Right hindlimb (tissue), 1 donor: Measurements from ENCODE around the gene LAMP2.
"Not testable (repeated sequence)": the region's sequence is repeated elsewhere in the genome, so short reads cannot be mapped to it uniquely, and the experiment has no call there.

Experiments used
- DNase-seq: peaks from one replicate; pipeline ENCODE4 v3.0.0-alpha.2; 2018

Gene LAMP2

DNA sequence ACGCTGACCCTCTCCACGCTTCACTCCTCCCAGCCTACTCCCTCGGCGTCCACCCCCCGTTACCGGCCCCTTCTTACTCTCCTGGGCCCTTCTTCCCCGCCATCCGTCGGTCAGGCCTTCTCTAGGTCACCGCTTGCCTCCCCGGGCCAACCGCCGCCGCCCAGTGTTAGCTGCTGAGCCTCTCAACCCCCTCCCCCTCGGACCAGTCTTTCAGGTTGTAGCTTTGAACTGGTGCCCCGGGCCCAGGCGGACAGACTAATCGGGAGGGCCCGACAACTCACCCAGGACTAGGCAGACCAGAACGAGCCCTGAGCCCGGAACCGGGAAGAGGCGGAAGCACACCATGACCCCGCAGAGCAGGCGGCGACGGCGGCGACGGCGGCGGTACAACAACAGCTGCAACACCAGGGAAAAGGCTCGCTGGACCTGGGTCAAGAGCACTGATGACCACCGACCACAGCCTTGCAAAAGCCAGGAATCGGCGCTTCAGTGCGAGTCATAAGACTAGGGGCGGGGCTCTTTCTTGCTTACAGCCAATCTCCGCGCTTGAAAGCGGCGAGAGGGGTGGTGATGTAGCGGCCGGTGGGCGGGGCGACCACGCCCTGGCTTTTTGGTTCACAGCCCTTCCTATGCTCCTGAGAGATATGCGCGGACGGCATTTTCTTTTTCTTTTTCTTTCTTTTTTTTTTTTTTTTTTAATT lies at the start of gene LAMP2:
Gene LAMP2, minus strand, starts transcription at position 472 of the 701 bp plus-strand sequence. Its CDS starts 127 bp downstream, at position 345.
- peak; percentile 91 for DNase-seq

DNA sequence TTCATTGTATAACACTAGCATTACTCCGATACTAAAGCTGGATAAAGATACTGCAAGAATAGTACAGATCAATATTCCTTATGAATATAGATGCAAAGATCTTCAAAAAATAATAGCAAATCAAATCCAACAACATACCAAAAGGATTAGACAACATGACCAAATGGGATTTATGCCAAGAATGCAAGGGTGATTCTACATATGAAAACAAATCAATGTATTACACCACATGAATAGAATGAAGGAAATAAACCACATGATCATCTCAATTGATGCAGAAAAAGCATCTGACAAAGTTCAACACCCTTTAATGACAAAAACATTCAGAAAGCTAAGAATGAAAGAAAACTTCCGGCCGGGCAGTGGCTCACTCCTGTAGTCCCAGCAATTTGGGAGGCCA lies 48.8 kb upstream of the LAMP2 start:
- no peak for DNase-seq

DNA sequence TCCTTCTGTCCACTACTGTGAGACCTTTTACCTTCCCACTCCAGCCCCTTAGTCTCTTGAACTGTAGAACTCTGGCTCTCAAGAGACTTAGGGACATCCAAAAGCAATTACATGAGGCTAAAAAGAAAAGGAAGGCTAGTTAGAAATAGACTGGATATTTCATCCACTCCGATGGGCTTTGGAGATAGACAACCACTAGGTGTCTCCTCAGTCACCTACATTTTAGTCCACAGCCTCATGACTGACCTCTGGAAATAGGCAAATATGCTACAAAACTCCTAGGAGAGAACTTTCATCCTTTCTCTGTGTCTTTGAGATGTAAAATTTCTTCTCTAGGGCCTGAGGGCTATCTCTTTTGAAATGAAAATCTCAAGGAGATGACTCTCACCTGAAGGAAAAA lies 45.1 kb upstream of the LAMP2 start:
- DNase-seq, result no peak

DNA sequence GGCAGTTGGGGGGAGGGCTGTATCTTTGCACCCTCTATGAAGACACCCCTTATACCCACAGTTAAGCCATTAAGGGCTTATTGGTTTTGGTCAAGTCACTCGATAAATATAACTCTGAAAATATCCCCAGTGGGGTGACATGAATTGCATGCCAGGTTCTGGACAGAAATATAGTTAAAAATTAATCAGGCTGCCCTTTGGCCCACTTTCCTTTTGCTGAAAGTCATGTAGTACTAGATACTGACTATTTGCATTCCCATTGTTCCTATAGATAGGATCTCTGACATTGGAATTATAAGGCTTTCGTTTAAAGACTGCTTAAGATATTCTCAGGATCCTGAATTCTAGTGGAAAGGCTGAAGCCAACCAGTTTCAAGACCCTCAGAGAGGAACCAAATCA lies 43.5 kb upstream of the LAMP2 start:
- DNase-seq, result no peak

DNA sequence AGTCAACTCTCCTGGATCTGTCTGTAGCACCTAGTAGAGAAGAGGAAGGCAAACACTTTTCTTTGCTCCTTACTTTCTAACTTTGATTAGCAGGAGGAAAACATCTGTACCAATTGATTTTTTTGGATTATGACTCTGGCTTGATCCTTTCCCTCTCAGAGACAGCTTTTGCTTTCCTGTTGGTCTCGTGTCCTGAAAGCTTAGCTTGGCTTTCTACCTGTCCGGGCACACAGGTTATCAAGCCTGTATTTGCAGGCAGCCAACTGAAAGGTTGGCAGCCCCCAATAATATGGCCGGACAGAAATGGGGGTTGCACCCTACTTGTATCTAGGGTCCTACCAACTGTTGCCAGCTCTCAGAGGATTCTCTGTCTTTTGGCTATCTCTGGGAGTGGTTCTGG lies 43.1 kb upstream of the LAMP2 start:
- no peak for DNase-seq

DNA sequence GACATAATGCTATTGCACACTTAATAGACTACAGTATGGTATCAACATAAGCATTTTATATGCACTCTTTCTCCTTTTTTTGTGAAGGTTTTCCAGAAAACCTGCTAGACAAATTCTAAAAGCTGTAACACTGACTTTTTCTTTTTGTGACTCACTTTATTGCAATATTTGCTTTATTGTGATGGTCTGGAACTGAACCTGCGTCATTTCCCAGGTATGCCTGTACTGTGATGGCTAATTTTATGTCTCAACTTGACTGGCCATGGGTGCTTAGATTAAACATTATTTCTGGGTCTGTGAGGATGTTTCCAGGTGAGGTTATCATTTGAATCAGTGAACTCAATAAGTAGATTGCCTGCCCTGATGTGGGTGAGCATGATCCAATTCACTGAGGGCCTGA lies 35.5 kb upstream of the LAMP2 start:
- DNase-seq, result no peak

DNA sequence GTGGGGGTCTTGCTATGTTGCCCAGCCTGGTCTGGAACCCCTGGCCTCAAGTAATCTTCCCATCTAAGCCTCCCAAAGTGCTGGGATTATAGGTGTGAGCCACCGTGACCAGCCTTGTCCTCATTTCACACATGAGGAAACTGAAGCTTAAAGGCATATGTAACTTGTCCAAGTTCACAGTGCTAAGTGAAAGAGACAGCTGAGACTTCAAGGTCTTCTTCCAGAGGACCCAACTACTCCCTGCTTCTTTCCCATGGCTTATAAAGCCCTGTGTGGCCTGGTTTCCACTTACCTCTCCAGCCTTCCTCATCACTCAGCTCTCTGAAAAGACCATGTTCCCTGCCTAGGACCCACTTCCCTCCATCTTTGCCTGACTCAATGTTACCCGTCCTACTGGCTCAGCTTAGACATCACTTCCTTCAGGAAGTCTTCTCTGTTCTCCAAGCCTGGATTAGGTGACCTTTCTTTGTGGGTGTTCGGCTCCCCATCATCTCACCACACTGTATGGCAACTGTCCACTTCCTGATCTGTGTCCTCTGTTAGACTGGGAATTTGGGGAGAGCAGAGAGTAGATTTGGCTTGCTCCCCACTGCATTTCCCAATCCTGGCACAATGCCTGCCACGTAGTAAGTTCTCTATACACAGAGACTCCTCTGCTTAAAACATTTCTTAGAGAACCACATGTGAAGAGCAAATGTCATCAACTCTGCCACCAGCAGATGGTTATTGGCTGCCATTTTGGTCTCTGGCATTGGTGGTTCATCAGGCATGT lies 30.4 kb upstream of the LAMP2 start:
- no peak for DNase-seq

DNA sequence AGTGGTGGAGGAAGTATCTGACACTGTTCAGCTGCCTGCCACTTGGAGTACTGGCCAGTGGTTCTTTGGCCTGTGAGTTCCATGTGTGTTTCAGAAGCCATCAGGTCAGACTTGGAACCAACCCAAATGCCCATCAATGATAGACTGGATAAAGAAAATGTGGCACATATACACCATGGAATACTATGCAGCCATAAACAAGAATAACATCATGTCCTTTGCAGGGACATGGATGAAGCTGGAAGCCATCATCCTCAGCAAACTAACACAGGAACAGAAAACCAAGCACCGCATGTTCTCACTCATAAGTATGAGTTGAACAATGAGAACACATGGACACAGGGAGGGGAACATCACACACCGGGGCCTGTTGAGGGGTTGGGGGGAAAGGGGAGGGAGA lies 21.0 kb upstream of the LAMP2 start:
- not testable (repeated sequence) for DNase-seq

DNA sequence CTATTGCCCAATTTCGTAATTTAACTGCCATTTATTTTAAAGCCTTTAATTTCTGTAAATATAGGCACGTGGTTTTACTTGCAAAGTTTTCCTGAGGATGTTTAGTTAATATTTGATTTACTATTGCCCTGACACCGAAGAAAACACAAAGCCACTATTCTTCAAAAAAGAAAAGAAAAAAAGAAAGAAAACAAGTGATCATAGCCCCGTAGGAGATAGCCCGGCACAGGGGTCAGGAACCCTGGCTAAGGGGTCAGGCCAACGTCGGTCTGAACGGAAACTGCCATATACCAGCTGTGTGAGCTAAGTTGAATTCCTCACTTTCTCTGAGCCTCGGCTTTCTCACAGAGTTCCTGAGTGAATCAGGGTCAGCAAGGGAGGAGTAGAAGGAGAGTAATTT lies 17.7 kb upstream of the LAMP2 start:
- DNase-seq, result no peak

DNA sequence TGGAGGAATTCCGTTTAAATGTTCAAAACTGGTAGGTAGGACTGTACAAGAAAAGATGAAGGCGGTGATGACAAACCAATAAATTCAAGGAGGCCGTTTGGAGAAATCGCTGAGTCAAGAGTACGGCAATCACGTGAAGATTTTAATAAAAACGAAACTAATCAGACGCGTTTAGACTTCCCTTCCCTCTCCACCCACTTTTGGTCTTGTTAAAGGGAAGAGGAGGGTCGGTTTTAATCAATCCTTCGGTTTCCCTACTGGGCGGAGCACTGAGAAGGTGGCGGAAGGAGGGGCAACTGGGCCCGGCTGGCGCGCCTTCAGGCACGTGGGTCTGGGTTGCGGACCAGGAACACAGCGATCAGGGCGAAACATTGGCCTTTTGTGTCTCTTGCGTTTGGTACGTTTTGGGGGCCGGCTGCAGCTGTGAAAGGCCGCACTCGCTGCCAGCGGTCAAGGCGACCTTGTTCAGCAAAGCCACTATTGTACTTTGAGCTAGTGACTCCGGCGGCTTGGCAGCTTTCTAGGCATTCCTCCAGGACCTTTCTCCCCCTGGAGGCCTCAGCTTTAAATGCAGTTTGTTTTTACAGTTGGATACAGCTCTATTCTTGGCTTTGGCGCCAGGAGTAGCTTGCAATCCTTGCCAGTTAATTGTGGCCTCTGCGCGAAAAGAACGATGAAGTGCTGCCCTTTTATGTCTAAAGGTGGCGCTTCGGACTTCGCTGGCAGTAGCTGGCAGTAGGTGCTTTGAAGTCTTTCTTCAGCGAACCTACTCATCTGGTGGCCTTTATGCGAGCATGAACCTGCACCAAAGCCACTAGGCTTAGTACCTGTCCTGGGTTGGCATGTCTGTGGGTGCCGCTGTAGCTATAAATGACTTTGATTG lies 16.8 kb upstream of the LAMP2 start:
- DNase-seq, result peak; percentile 71

DNA sequence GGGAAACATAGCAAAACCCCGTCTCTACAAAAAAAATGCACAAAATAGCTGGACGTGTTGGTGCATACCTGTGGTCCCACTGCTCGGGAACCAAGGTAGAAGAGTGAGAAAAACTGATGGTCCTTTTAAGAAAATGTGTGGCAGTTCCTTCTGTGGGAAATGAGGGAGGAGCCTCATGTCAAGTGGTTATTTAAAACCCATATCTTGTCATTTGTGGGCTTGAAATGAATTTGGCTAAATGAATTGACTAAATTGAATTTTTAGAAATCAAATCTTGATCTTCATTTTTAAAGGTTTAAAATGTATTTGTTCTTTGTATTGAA lies 16.2 kb upstream of the LAMP2 start:
- DNase-seq, result no peak

DNA sequence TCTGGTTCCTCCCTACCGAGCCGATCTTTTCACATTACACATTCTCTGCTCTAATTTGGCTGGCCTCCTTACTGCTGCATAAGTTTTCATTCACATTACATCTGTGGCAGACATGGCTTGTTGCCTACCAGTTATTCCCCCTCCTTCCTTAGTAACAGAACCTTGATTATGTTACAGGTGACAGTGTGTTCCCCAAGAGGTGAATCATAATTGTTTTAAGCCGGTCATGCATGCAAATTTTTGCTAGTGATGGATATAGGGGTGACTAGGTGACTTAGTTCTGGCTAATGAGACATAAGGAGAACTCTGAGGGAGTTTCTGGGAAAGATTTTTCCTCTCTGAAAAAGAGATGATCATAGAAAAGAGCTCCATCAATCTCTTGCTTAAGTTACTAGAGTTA lies 8.4 kb upstream of the LAMP2 start:
- DNase-seq, result no peak

DNA sequence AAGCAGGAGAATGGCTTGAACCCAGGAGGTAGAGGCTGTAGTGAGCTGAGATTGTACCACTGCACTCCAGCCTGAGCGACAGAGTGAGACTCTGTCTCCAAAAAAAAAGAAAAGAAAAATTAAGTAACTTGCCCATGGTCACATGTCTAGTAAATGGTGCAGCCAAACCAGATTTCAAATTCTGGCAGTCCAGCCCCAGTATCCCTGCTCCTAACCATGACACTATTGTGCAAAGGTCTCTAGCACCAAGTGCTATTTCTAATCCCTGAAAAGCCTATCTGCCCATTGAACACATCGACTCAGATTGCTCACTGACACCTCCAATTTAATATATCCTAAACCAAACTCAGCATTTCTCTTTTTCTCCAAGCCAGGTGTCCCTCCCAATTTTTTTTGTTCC lies 7.6 kb upstream of the LAMP2 start:
- DNase-seq, result no peak

DNA sequence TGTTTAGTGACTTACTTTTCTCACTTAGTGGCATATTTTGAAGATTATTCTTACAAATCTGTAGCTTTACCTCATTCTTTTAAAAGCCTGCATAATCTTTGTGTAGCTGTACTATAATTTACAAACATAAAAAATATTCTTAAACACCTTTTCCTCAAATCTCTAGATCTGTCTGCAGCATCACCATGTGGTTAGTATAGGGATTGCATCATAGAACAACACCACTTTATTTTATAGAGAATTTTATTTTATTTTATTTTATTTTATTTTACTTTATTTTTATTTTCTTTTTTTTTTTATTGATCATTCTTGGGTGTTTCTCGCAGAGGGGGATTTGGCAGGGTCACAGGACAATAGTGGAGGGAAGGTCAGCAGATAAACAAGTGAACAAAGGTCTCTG lies 6.4 kb upstream of the LAMP2 start:
- DNase-seq, result not testable (repeated sequence)

DNA sequence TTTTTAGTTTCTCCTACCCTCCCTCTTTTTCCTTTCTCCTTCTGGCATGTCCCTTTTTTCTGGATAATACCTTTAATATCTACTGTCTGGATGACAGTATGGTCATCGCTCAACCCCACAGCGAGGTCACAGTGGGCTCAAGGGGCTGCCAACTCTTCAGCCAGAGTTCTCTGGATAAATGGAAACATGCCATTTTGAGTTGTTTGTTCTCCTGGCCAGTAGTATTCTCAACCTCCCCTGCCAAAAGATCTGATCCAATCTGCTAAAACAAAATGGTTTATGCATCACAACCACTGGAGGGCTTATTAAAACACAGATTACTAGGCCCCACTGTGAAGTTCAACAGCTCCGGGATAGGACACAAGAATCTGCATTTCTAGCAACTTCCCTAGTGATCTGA lies 5.0 kb upstream of the LAMP2 start:
- no peak for DNase-seq

DNA sequence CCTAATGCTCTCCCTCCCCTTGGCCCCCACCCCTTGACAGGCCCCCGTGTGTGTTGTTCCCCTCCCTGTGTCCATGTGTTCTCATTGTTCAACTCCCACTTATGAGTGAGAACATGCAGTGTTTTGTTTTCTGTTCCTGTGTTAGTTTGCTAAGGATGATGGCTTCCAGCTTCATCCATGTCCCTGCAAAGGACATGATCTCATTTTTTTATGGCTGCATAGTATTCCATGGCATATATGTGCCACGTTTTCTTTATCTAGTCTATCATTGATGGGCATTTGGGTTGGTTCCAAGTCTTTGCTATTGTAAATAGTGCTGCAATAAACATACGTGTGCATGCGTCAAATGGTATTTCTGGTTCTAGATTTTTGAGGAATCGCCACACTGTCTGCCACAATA lies 561 bp upstream of the LAMP2 start:
- not testable (repeated sequence) for DNase-seq

DNA sequence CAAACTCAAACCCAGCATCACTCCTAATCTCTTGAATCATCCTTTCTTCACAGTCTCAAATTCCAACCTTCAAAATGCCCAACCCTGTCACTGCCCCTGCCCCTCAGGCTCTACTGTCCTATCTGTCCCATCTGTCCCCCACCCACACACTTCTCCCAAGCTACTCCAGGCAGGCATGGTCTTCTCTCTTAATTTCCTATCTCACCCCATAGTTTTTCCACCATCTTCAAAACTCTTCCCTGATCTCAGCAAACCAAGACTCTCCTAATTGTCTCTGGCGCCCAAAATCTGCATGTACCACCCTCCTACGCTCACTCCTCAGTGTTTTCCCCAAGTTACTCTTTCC lies 644 bp downstream of the LAMP2 start:
- no peak for DNase-seq

DNA sequence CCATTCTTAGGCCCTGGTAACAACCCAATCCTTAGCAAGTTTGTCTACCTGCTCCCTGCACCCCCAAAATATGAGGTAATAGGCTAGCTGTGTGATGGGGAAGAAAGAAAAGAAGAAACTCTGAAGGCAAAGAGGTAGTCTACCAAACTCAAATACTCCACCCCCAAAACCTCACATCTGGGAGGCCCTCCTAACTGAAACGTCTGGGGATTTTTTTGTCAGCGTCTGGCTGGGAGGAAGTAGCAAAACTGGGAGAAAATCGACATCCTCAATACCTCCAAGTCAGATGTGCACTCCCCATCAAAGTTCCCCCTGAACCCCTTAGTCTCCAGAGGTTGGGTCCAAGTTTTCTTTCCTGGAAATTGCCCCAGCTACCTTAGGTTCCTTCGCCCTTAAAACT lies 1.0 kb downstream of the LAMP2 start:
- no peak for DNase-seq

DNA sequence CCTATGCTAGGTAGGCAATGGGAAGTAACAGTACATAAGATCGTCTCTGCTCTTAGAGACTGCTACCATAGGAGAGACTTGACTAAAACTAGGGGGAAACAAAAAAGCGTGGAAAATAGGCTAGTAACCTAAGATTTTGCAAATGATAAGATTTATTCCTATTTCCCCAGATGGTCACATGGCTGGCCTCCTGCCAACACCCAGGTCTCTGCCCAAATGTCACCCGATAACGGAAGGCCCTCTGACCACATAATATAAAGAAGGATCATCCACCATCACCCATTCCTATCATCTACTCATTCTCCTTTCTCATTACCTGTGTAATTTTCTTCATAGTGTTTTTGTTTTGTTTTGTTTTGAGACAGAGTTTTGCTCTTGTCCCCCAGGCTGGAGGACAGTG lies 4.7 kb downstream of the LAMP2 start:
- no peak for DNase-seq

DNA sequence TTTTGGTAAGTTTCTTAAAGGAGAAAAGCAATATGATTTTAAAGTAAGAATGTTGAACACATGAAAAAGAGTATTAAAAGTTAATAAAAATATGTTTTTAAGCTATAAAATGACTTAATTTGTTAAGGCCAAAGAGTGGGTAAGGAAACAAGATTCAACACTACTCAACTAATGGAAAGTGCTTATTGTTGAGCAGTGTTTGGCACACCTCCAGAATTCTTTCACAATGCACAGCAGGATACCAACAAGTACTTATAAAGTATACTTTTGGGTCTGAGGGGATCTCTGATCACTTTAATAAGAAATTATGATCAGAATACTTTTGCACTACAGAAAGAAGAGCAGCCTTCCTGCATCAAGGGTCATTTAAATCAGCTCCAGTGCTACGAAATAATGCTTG lies 5.9 kb downstream of the LAMP2 start:
- DNase-seq, result no peak

DNA sequence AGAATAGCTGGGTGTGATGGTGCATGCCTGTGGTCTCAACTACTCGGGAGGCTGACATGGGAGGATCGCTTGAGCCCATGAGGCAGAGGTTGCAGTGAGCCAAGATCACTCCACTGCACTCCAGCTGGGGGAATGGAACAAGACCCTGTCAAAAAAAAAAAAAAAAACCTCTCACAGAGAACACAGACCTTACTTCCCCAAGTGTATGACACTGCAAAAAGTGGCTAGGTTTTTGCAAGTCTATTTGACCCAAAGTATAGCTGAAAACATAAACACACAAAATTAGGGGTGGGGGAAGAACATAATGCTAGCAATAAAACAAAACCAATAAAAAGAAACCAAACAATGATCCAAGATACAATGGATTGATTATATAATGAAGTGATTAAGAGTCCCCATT lies 6.7 kb downstream of the LAMP2 start:
- no peak for DNase-seq

DNA sequence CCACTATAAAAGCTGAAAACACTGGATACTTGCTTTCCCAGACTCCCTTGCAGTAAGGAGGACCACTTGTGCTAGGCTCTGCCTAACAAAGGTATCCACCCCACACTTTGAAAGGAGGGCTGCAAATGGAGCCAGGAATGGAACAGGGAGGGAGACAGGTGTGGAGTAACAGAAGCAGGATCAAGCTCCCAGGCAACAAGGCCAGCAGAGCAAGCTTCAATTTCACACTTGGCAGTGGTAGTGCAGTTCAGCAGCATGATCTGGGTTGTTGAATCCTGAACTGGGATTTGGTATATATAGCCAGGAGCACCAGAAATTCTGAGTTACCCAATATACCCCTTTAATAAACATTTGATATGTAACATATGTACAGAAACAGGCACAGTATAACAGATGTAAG lies 9.8 kb downstream of the LAMP2 start:
- no peak for DNase-seq

DNA sequence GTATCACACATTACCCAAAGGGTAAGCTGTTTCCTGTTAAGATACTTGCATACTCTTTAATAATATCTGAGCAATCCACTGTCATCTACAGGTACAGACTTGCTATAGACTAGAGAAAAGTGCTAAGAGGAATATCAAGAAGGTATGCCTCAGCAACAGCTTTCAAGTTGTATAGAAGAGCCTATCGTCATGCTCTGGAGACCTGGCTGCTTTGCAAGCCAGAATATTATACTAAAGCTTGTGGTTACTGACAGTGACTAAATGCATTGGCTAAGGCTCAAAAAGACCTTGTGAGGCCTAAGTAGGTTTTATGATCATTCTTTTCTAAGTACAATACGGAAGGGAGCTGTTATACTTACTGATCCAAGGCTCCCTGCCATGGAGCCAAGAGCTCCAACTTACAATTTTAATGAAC lies 11.3 kb downstream of the LAMP2 start:
- no peak for DNase-seq

DNA sequence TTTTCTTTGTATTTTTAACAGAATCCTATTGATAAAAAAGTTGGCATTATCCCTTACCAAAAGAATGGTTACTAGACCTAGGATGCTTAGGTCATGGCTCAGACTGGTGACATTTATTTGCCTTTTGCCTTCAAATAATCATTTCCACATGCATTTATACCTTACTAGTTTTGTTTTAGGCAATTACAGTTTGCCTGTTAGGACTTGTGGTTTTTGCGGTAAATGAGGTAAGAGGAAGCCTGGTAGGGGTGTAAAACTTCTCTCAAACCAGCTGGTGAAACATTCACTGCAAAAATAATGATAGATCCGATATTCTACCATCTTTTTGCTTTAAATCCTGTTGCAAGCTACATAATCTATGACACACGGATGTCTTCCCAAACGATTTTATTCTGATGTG lies 12.1 kb downstream of the LAMP2 start:
- no peak for DNase-seq
